WI38 (cell line): Measurements from ENCODE around the gene MACROD2.
"Not testable (repeated sequence)": the region's sequence is repeated elsewhere in the genome, so short reads cannot be mapped to it uniquely, and the experiment has no call there.

ENCODE experiments used
- H3K4me3 ChIP-seq: 2 replicates; pipeline ENCODE4 v1.5.1; 2011; ENCODE audit warnings: low read depth, mild to moderate bottlenecking, control low read depth, low read length
- TF ChIP-seq, protein P1 (sequence below): IDR thresholded peaks from 2 replicates; pipeline ENCODE4 v1.5.1; 2012; ENCODE audit warnings: low read depth, mild to moderate bottlenecking, control low read depth, low read length

The MACROD2 gene

DNA sequence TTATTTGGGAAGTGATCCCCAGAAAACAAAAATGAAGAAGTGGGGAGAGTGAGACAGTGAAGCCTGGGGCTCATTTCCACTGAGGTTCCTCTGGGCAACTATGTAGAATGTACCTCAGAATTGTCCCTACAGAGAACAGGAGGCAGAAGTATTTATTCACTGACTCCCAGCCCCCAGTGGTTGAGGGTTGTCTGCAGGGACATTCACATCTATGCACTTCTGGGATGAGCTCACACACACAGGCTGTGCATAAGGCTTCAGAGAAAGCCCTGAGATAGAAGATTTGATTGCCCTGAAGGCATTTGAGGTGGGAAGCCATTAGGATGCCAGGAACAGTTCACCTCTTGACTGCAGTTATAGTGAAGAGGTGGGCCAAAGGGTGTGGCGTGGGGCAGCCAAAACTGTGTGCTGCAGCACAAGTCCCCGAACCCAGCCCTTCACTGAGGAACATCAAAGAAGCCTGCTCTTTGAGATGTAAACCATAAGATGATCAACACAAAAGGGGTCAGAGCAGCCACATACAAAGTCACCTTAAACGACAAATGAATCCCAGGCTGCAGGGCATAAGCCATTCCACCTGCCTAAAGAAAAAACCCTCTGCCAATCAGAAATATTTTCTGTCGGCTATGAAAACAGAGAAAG, 1195.9 kb downstream of the MACROD2 start:
- no peak overlapping the region for H3K4me3 ChIP-seq
- TF ChIP-seq, protein P1, sequence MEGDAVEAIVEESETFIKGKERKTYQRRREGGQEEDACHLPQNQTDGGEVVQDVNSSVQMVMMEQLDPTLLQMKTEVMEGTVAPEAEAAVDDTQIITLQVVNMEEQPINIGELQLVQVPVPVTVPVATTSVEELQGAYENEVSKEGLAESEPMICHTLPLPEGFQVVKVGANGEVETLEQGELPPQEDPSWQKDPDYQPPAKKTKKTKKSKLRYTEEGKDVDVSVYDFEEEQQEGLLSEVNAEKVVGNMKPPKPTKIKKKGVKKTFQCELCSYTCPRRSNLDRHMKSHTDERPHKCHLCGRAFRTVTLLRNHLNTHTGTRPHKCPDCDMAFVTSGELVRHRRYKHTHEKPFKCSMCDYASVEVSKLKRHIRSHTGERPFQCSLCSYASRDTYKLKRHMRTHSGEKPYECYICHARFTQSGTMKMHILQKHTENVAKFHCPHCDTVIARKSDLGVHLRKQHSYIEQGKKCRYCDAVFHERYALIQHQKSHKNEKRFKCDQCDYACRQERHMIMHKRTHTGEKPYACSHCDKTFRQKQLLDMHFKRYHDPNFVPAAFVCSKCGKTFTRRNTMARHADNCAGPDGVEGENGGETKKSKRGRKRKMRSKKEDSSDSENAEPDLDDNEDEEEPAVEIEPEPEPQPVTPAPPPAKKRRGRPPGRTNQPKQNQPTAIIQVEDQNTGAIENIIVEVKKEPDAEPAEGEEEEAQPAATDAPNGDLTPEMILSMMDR = no peak

DNA sequence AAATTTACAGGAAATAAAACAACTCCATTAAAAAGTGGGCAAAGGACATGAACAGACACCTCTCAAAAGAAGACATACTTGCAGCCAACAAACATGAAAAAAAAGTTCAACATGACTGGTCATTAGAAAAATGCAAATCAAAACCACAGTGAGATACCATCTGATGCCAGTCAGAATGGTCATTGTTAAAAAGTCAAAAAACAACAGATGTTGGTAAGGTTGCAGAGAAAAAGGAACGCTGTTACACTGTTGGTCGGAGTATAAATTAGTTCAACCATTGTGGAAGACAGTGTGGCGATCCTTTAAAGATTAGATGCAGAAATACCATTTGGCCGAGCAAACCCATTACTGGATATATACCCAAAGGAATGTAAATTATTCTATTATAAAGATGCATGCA, 1200.1 kb downstream of the MACROD2 start:
- TF ChIP-seq, protein P1 = no peak

DNA sequence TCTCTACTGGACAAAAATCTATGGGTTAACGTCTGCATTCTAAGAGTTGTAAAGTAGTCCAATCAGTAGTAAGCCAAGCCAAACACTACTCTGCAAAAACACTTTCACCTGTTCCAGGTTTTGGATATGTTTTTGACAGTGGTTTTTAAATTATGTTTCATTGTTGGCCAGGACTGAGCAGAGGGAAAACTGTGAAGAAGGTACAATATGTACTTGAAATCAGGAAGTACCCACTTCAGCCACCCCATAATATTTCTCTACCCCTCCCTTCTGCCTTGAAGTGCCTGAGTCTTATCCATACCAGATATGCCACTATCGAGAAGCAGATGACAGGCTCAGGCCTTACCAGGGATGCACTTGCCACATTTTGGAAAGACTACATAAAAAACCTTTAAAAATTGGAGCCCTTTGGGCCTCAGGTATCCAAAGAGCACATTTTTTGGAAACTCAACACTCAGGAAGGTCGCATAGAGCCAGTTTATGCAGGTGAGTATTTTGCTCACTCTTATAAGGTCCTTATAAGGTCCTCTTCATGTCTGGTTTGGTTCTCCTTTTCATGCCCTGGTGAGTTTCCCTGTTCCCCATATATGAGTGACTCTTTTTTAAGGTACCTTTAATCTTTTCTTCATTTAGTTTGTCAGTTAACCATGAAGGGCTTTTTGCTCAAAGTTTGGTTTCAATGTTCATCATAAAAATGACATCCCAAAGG, 1201.4 kb downstream of the MACROD2 start:
- TF ChIP-seq, protein P1 = no peak
- H3K4me3 ChIP-seq = no peak overlapping the region

More for the DNA sequence above, 1200.1 kb downstream of the MACROD2 start:
- no peak overlapping the region for H3K4me3 ChIP-seq

DNA sequence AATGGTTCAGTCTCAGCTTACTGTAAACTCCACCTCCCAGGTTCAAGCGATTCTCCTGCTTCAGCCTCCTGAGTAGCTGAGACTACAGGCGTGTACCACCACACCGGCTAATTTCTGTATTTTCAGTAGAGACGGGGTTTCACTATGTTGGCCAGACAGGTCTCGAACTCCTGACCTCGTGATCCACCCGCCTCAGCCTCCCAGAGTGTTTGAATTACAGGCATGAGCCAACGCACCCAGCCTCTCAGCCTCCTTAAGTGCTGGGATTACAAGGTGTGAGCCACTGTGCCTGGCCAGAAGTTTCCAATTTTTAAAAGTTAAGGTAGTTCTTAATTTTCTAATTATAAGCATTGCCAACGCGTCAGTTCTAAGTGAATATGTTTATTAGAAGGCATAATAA, 1202.7 kb downstream of the MACROD2 start:
- H3K4me3 ChIP-seq = not testable (repeated sequence)

DNA sequence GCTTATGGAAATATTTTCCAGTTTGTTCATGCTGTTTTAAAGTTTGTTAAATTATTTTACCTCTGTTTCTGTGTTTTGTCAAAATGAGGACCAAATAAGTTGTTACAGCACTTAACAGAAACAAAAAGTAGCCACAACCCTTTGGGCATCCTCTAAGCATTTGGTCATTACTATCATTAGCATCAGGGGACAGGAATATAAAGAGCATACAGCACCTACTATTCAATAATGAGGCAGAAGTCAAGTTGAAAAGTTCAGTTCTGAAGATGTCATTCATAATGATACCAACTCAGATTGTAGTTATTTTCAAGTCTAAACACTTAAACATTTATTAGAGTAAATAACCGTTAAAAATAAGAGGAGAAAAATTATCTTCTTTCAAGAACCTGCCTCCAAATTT, 1204.4 kb downstream of the MACROD2 start:
- TF ChIP-seq, protein P1 = no peak
- H3K4me3 ChIP-seq = no peak overlapping the region

DNA sequence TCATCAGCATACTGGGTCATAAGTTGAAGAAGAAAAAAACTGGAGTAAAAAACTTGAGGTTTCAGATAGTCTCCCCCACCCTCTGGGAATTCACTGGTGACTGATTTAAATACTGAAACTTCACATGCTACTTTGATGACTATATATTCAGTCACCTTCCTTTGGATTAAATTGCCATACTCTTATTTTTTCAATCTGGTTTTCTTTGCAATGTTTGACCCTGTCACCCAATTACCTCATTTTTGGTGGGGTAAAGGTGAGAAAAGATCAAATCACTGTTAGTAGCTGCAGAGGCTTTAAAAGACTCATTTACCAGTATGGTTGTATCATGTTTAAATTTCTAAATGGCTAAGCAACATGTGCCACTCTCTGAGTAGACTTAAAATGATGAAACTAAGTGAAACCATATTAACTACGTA, 1204.8 kb downstream of the MACROD2 start:
- TF ChIP-seq, protein P1 = no peak
- H3K4me3 ChIP-seq = no peak overlapping the region

DNA sequence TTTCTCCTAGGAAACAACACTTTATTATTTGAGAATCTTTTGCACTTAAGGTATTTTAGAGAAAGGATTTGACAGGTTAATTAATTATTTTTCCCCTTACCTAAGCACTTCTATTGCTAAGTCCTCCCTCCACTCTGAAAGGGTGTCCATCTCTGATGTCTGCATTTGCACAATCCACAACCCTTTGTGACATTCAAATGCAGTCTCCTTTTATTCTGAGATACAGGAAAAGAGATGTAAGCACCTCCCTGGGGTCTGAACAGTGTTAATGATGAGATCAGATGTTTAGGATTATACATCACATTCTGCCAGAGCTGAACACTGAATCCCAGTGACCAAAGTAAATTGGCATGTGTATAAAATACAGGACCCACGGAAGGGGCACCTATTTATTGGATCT, 1206.3 kb downstream of the MACROD2 start:
- H3K4me3 ChIP-seq = no peak overlapping the region
- TF ChIP-seq, protein P1 = no peak
